ENCODE data around the gene DKC1. TPM values are rescaled to one million over a fixed set of nuclear protein-coding genes. Genes with fewer than 3 reads are reported as not detected.
"Not testable (repeated sequence)": the region's sequence is repeated elsewhere in the genome, so short reads cannot be mapped to it uniquely, and the experiment has no call there.

DKC1 gene
- total RNA-seq, 2 donors from 2014 or later, result 19.5 to 34.3 TPM

DNA sequence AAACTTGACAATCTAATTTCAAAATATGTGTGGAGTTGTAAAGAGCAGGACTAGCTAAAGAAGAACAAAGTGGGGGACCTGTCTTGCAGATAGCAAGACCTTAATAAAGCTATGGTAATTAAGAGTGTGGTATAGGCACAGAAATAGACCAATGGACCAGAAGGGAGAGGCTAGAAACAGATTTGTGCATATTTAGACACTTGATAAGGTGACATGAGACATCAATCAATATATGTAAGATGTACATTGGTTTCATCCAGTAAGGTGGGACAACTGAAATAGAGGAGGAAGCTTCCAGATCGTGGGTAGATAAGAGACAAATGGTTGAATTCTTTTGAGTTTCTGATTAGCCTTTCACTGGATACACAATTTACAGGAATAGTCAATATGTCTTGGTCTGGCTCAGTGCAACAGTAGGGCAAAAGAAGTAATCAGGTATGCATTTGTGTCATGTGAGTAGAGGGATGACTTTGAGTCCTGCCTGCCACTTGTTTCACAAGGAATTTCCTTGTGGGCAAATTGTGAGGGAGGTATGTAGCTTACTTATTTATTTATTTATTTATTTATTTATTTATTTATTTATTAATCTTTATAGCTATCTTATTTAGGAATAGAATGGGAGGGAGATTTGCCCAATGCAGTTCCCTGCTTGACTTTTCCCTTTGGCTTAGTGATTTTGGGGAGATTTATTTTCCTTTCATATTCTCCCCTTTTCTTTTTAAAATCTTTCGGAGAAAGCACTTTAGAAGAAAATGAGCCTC, 49.9 kb downstream of the DKC1 start:
- DNase-seq (no peak), ATAC-seq (no peak)
- intact Hi-C loops (cut with DNase I), result no loop called here

DNA sequence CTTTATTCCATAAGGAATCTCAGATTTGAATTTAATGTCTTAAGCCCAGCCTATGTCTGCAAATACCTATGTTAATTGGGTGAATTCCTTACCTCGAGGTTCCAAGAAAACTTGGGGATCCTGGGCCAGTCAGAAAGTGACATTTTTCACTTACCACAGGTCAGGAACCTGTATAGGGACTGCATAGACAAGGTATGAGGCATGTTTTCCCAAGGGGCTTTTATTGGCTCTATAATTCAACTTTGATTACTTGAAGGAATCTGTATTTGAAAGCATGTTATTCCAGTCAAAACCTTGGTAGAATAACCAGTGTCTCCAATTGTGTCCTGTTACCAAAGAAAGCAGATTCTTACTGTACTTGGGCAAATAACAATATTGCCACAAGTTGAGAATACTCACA, 51.1 kb downstream of the DKC1 start:
- no peak for ATAC-seq
- DNase-seq, result no peak
- intact Hi-C loops (cut with DNase I), result no loop called here

DNA sequence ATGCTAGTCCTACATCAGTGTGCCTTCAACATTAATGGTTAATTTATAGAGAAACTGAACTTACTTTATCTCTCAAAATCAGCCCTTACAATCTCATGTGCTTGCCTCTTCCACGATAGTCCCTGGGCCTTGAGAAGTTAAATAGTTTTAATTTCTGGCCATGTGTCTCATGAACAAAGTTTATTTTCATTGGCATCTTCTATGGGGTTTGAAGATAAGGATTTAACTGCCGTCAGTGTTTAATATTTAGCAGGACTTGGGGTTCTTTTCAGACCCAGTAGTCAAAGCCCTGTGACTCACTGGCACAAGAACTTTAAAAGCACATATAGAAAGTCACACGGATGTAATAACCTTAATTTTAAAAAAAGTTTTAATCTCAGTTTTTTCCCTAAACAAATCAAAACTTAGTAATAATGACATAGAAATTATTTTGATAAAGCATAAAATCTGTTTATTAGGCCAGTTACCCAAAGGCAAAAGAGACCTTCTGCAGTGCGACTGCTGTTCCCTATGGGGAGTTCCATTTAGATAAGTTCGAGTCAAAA, 52.7 kb downstream of the DKC1 start:
- no peak for DNase-seq
- no peak for ATAC-seq
- intact Hi-C loops (cut with DNase I), result no loop called here

DNA sequence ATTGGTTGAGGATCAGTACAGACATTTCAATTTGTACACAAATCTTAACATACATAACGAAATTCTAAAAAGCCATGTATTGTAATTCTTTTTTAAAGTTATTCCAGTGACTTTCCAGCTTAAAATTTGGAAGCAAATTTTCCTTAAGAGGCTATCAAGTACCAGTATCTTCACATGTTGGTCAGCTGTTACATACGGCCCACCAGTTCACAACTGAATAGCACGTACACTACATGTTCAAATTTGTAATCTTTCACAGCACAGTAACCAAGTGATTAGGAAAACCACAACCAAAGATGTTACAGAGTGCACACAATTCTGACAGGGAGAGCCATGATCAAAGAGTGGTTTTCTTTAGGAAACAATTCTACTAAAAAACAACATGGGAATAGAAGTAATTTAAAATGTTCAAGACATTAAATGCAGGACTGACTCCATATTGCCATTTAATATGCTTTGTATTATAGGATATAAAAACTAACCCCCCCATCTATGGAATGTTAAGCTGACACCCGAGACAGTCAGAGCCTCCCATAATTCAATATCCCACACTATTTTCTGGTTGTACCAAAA, 53.7 kb downstream of the DKC1 start:
- ATAC-seq; intact Hi-C loops (cut with DNase I); DNase-seq: not testable (repeated sequence)

DNA sequence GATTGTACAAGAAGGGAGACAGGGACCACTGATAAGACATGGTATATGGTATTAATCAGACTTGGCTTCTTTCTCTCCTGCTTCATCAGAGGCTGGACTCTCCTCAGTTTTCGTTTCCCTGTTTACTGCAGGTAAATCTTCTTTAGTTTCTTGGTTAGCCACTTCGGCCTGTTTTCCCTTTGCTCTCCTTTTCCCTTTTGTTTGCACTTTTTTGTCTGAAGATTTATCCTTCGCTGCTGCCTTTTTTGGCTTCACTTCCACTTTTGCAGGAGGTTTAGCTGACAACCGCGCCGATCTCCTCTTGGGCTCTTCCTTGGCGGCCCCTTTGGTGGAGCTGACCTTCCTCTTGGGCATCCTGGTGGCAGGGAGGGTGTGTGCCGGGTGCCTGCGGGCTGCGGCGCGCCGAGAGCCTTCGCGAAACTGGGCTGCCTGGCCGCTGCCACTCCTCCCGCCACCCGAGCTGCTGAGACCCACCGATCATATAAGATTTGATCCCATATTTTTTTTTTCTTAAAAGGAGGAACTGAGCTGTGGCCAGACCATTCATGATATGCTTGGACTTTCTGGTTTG, 54.5 kb downstream of the DKC1 start:
- intact Hi-C loops (cut with DNase I); DNase-seq; ATAC-seq: not testable (repeated sequence)

DNA sequence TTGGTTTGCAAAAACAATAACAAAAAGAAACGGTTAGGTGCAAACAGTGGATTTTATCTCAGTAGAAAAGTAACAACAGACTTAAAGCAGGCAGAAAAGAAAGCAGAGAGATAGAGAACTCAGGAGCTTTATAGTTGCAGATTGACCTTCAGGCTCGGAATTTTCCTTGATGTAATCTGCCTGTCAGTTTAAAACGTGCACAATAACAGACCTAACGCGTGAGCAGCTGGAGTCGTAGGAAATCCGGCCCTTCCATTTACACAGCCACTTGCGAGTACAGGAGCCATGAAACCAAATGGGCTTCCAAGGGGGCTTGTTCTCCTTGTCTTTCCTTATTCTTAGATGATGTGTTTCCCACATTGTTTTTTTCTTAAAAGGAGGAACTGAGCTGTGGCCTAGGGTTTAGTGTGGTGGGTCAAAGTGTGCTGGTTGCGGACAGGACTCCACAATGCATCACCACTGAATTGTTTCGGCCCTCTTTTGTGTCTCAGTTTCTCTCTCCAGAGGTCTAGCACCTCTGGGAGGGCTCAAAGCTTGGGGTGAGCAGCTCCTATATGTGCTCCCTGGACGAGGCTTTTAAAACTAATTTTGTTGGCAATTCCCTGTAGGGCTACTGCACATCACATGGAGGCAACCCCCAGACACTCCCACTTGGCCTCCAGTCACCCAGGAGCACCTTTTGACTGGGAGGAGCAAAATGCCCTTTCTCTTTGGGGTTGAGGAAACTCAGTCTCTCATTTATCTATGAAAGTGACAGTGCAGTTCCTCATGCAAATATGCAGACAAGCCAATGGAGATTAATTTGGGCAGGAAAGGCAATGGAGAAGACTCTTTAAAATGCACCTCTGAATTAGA, 56.5 kb downstream of the DKC1 start:
- intact Hi-C loops (cut with DNase I), result no loop called here
- DNase-seq, result no peak
- ATAC-seq, result no peak

DNA sequence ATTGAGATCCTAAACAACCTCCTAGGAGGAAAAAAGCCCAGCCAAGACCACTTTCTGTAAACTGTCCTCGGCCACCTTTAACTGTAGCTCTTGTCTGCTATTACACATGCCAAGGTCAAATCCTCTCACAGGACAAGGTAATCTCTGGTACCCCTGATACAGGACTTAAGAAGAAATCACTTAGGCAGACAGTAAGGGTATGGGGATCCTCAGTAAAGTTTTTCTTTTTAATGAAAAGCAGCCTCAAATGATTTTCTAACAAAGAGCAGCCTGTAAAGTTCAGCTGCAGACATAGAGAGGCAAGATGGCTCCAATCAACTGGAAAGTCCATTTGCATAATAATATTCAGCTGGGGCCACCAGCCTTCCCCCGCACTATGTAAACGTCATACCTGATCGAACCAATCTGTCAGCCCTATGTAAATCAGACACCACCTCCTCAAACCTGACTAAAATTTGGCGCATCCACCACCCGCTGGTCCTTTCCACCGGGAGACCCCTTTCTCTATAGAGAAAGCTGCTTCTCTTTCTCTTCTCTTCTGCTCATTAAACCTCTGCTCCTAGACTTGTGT, 57.2 kb downstream of the DKC1 start:
- ATAC-seq (no peak), DNase-seq (no peak)
- intact Hi-C loops (cut with DNase I), result no loop called here

DNA sequence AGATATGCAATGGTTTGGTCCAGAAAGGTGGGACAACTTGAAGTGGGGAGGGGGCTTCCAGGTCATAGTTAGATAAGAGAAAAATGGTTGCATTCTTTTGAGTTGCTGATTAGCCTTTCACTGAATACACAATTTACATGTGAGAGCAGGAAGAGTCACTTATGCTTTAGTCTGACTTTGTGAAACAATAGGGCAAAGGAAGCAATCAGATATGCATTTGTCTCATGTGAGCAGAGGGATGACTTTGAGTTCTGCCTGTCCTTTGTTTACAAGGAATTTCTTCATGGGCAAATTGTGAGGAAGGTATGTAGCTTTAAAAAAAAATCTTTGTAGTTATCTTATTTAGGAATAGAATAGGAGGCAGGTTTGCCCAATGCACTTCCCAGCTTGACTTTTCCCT, 58.9 kb downstream of the DKC1 start:
- intact Hi-C loops (cut with DNase I), result no loop called here
- ATAC-seq (no peak), DNase-seq (no peak)

DNA sequence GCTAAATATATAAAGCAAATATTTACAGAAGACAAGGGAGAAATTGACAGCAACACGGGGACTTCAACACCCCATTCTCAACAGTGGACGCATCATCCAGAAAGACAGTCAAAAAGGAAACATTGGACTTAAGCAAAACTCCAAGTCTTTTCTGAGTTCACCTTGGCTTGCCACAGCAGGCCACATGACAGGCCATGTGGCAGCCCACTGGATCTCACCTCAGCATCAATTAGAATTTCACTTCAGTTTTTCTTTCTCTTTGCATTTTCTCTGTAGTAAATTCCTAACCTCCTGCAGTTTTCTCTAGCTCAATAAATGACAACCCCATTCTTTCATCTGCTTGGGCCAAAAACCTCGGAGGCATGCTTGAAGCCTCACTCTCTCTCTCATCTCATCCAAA, 59.4 kb downstream of the DKC1 start:
- intact Hi-C loops (cut with DNase I), result no loop called here

DNA sequence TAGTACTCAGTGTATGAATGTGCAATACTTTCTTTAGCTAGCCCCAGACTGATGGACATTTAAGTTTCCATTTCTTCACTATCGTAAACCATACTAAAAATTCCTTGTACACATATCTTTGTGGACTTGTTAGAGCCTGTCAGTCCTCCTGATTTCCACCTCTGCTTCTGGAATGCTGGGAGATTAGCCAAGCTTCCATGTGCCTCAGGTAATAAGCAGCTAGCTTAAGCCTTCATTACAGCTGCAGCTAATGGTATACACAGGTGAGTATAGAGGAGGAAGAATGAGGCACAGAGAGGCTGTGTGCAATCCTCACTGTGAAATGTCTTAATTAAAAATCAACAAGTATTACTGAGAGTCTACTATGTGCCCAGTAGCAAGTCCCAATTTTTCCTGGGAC, 62.0 kb downstream of the DKC1 start:
- intact Hi-C loops (cut with DNase I), result no loop called here
- DNase-seq (no peak), ATAC-seq (no peak)

More for the DNA sequence above, 59.4 kb downstream of the DKC1 start:
- DNase-seq (no peak), ATAC-seq (no peak)

DNA sequence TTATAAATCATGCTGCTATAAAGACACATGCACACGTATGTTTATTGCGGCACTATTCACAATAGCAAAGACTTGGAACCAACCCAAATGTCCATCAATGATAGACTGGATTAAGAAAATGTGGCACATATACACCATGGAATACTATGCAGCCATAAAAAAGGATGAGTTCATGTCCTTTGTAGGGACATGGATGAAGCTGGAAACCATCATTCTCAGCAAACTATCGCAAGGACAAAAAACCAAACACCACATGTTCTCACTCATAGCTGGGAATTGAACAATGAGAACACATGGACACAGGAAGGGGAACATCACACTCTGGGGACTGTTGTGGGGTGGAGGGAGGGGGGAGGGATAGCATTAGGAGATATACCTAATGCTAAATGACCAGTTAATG, 62.9 kb downstream of the DKC1 start:
- ATAC-seq; intact Hi-C loops (cut with DNase I); DNase-seq: not testable (repeated sequence)

Other genes starting within 250 kb of the DKC1 start
- gene FAM3A, start 246.6 kb upstream of the DKC1 start, total RNA-seq, result 10 to 100 TPM; 44.4 to 51.0 TPM
- gene G6PD, start 216.0 kb upstream of the DKC1 start, total RNA-seq, result 10 to 100 TPM; 30.4 to 36.0 TPM
- gene IKBKG, start 215.2 kb upstream of the DKC1 start, total RNA-seq, result 10 to 100 TPM; 17.1 to 21.1 TPM
- gene CTAG1A, start 177.7 kb upstream of the DKC1 start, total RNA-seq, result not detected
- not detected for gene CTAG1B, start 143.6 kb upstream of the DKC1 start, total RNA-seq
- gene CTAG2, start 109.3 kb upstream of the DKC1 start, total RNA-seq, result not detected
- gene GAB3, start 11.8 kb upstream of the DKC1 start, total RNA-seq, result 10 to 100 TPM; 10.2 to 18.1 TPM
- gene MPP1, start 42.6 kb downstream of the DKC1 start, total RNA-seq, result 10 to 100 TPM; 36.1 to 40.0 TPM
- not detected for gene SMIM9, start 71.8 kb downstream of the DKC1 start, total RNA-seq
- gene F8A1, start 123.5 kb downstream of the DKC1 start, total RNA-seq, result 10 to 100 TPM; 22.0 to 27.8 TPM

Data from left cardiac atrium (tissue), 4 donors.